Kidney (tissue), 14 donors: ENCODE data around the gene PTPRT. TPM values are rescaled to one million over a fixed set of nuclear protein-coding genes. Genes with fewer than 3 reads are reported as not detected.

Experiments used
- DNase-seq, 5 donors: peaks; one replicate each; pipeline ENCODE4 v3.0.0-alpha.2; 2013 to 2020
- FAIRE-seq: peaks from 2 replicates; lab custom pipeline; 2012; peaks lifted over from hg19 to GRCh38; lab: Jason Lieb, UNC
- H3K27ac ChIP-seq, 2 donors: one replicate each; pipeline ENCODE4 v1.7.0; 2013; ENCODE audit warnings: low read depth in 2 of 2, low read length in 2 of 2, inconsistent platforms in 1 of 2
- H3K27me3 ChIP-seq: one replicate; pipeline ENCODE4 v1.7.1; 2013; ENCODE audit warnings: low read length, inconsistent platforms; ENCODE audit not compliant: control insufficient read depth, insufficient read depth
- H3K36me3 ChIP-seq, 3 donors: one replicate each; pipeline versions ENCODE4 v1.7.0 to v1.7.1; 2013; ENCODE audit warnings: low read length in 3 of 3, control low read depth in 1 of 3, inconsistent platforms in 1 of 3; ENCODE audit not compliant: insufficient read depth in 3 of 3, control insufficient read depth in 2 of 3
- H3K4me1 ChIP-seq, 3 donors: one replicate each; pipeline versions ENCODE4 v1.7.0 to v1.7.1; 2013; ENCODE audit warnings: low read length in 3 of 3, inconsistent platforms in 1 of 3, low read depth in 1 of 3; ENCODE audit not compliant: control insufficient read depth in 2 of 3, insufficient read depth in 2 of 3
- H3K4me3 ChIP-seq, 3 donors: one replicate each; pipeline versions ENCODE4 v1.7.0 to v1.8.1; 2013; ENCODE audit warnings: low read length in 3 of 3, control low read depth in 1 of 3, inconsistent platforms in 1 of 3
- H3K9ac ChIP-seq, 3 donors: one replicate each; pipeline versions ENCODE4 v1.7.0 to v1.7.1; 2013; ENCODE audit warnings: low read length in 3 of 3, control low read depth in 1 of 3, inconsistent platforms in 1 of 3
- H3K9me3 ChIP-seq, 3 donors: one replicate each; pipeline versions ENCODE4 v1.7.0 to v1.7.1; 2013; ENCODE audit warnings: low read length in 3 of 3, control low read depth in 1 of 3, inconsistent platforms in 1 of 3; ENCODE audit not compliant: control insufficient read depth in 2 of 3, insufficient read depth in 1 of 3
- CTCF ChIP-seq: IDR thresholded peaks from 3 replicates; pipeline ENCODE4 v1.5.1; 2012; ENCODE audit warnings: mild to moderate bottlenecking, moderate library complexity, borderline replicate concordance; ENCODE audit not compliant: insufficient read depth; ENCODE audit errors: extremely low read depth
- intact Hi-C: fragments of 100-400 bp; cut with DNase I; formaldehyde crosslinking; loops from one replicate; pipeline ENCODE4 v1.11.1; 2022
- polyA plus RNA-seq: library from polyadenylated mRNA; stranded (reverse); fragments of 350-450 nt; fragmentation: Illumina TruSeq; extraction: RNeasy Lipid Tissue Mini Kit (QIAGEN cat#74804); gene quantifications from one replicate; pipeline ENCODE4 v1.2.3, GENCODE V29; 2014; ENCODE audit warnings: low read depth, low replicate concordance; ENCODE audit not compliant: insufficient read depth
- total RNA-seq: library from RNA; stranded (reverse); fragmentation: NEBNext Ultra II Directional; extraction: Animal tissue kit (Norgen Biotek cat#: 25700); gene quantifications from one replicate; pipeline ENCODE4 v1.2.1, GENCODE V29; 2021
- donor health status: control.
- donor health status: control.
- donor health status: control.
- donor health status: control.
- donor health status: control.
- donor health status: DM: yes; HTN: yes; CAD: no.
- donor health status: Normal renal cell carcinoma (clear cell type).

PTPRT gene
- total and polyA plus RNA-seq, 2 donors from 2014 or later = 0.60 TPM; not detected in 1

- no peaks in the 10 kb centered on the region for H3K9me3 ChIP-seq
- no peak overlapping the region for H3K4me3 ChIP-seq
- no peaks in the 10 kb centered on the region for H3K27me3 ChIP-seq
- FAIRE-seq (no peak), DNase-seq (no peak)
- H3K9ac ChIP-seq = no peak overlapping the region
- no peak overlapping the region for H3K27ac ChIP-seq
- H3K36me3 ChIP-seq = no peaks in the 10 kb centered on the region
- H3K4me1 ChIP-seq = no peaks in the 10 kb centered on the region
- intact Hi-C loops = no loop called here
- no peak for TF ChIP-seq CTCF
These were observed 167.6 kb downstream of the PTPRT start for GRCh38 chr20:43022081-43022480.

- H3K4me3 ChIP-seq = no peak overlapping the region
- intact Hi-C loops = no loop called here
- no peak for TF ChIP-seq CTCF
- H3K27ac ChIP-seq = no peak overlapping the region
- H3K9ac ChIP-seq = no peak overlapping the region
- H3K36me3 ChIP-seq = no peaks in the 10 kb centered on the region
- FAIRE-seq (no peak), DNase-seq (no peak)
- no peaks in the 10 kb centered on the region for H3K4me1 ChIP-seq
- H3K27me3 ChIP-seq = no peaks in the 10 kb centered on the region
- H3K9me3 ChIP-seq = no peaks in the 10 kb centered on the region
These were observed 172.3 kb downstream of the PTPRT start for GRCh38 chr20:43017241-43018030.

GRCh38 chr20:43016257-43016656 is 173.4 kb downstream of the PTPRT start:
- no peaks in the 10 kb centered on the region for H3K27me3 ChIP-seq
- H3K9me3 ChIP-seq = no peaks in the 10 kb centered on the region
- FAIRE-seq (no peak), DNase-seq (no peak)
- TF ChIP-seq CTCF = no peak
- no peak overlapping the region for H3K4me3 ChIP-seq
- intact Hi-C loops = no loop called here
- H3K4me1 ChIP-seq = no peaks in the 10 kb centered on the region
- H3K36me3 ChIP-seq = no peaks in the 10 kb centered on the region
- H3K9ac ChIP-seq = no peak overlapping the region
- H3K27ac ChIP-seq = no peak overlapping the region
